Esophagus muscularis mucosa (tissue), 3 donors: ENCODE measurements around the gene GPX7.

Source experiments
- CTCF ChIP-seq, 3 experiments: fragments of 200-600 bp in 2 of 3; fragments of 450-650 bp in 1 of 3; sonication (generic) in 2 of 3; IDR thresholded peaks; one replicate each; pipeline ENCODE4 v1.5.1; 2017 to 2019; ENCODE audit warnings: antibody characterized with exemption in 3 of 3, mild to moderate bottlenecking in 2 of 3, moderate library complexity in 1 of 3
- POLR2A ChIP-seq: fragments of 450-650 bp; IDR thresholded peaks from one replicate; pipeline ENCODE4 v1.6.1; 2017; ENCODE audit warnings: antibody characterized with exemption, moderate library complexity, mild to moderate bottlenecking, low read depth

- TF ChIP-seq POLR2A = no peak
- no peak for TF ChIP-seq CTCF (IDR thresholded peaks at IDR 0.05)
These were observed at the start of gene GPX7 for GRCh38 chr1:52601991-52602855.
